ENCODE data around the gene ROBO2. TPM values are rescaled to one million over a fixed set of nuclear protein-coding genes. Genes with fewer than 3 reads are reported as not detected.

ROBO2 gene
- total and polyA plus RNA-seq, 2 experiments from 2014 or later: 1.5 to 7.8 TPM

DNA sequence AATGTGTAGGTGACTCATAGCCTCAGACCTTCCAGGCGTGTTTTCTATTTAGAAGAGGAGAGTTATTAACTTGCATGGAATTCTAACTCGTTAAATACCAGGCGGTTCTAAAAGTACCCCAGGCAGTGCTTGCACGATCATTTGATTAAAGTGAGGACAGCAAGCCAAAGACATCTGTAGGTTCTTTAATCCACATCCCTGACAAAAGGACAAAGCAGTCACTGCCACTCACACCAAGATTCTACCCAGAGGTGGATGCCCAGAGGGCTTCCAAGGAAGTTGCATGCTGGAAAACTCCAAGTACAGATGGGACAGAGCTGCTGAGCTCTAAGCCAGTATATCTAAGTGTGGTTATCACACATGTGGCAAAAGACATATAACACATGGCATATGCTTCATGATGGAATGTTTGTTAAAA is 372.1 kb downstream of the ROBO2 start:
- TF ChIP-seq, protein P1, sequence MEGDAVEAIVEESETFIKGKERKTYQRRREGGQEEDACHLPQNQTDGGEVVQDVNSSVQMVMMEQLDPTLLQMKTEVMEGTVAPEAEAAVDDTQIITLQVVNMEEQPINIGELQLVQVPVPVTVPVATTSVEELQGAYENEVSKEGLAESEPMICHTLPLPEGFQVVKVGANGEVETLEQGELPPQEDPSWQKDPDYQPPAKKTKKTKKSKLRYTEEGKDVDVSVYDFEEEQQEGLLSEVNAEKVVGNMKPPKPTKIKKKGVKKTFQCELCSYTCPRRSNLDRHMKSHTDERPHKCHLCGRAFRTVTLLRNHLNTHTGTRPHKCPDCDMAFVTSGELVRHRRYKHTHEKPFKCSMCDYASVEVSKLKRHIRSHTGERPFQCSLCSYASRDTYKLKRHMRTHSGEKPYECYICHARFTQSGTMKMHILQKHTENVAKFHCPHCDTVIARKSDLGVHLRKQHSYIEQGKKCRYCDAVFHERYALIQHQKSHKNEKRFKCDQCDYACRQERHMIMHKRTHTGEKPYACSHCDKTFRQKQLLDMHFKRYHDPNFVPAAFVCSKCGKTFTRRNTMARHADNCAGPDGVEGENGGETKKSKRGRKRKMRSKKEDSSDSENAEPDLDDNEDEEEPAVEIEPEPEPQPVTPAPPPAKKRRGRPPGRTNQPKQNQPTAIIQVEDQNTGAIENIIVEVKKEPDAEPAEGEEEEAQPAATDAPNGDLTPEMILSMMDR (conservative IDR thresholded peaks at IDR 0.05; ENCODE audit: low read depth in 2 of 2): no peak
- TF ChIP-seq EZH2 (IDR thresholded peaks at IDR 0.05; ENCODE audit: low read depth, unreplicated experiment) (no peak), EZH2phosphoT487 (IDR thresholded peaks at IDR 0.05; ENCODE audit: unreplicated experiment) (no peak), ETS1 (IDR thresholded peaks at IDR 0.05) (no peak), ZNF114 (CRISPR knock-in tag; IDR thresholded peaks at IDR 0.05) (no peak), ZNF462 (CRISPR knock-in tag; IDR thresholded peaks at IDR 0.05) (no peak), NANOG (IDR thresholded peaks at IDR 0.05; ENCODE audit: borderline replicate concordance) (no peak), JUNB (IDR thresholded peaks at IDR 0.05; ENCODE audit: unreplicated experiment) (no peak), CREB1 (CRISPR knock-in tag; IDR thresholded peaks at IDR 0.05; ENCODE audit: low read depth) (no peak), STAT1 (IDR thresholded peaks at IDR 0.05; ENCODE audit: unreplicated experiment) (no peak), POLR2AphosphoS5 (IDR thresholded peaks at IDR 0.05; ENCODE audit: low read depth) (no peak), ZNF331 (CRISPR knock-in tag; IDR thresholded peaks at IDR 0.05; ENCODE audit: low read depth) (no peak)
- TF ChIP-seq, protein P2, sequence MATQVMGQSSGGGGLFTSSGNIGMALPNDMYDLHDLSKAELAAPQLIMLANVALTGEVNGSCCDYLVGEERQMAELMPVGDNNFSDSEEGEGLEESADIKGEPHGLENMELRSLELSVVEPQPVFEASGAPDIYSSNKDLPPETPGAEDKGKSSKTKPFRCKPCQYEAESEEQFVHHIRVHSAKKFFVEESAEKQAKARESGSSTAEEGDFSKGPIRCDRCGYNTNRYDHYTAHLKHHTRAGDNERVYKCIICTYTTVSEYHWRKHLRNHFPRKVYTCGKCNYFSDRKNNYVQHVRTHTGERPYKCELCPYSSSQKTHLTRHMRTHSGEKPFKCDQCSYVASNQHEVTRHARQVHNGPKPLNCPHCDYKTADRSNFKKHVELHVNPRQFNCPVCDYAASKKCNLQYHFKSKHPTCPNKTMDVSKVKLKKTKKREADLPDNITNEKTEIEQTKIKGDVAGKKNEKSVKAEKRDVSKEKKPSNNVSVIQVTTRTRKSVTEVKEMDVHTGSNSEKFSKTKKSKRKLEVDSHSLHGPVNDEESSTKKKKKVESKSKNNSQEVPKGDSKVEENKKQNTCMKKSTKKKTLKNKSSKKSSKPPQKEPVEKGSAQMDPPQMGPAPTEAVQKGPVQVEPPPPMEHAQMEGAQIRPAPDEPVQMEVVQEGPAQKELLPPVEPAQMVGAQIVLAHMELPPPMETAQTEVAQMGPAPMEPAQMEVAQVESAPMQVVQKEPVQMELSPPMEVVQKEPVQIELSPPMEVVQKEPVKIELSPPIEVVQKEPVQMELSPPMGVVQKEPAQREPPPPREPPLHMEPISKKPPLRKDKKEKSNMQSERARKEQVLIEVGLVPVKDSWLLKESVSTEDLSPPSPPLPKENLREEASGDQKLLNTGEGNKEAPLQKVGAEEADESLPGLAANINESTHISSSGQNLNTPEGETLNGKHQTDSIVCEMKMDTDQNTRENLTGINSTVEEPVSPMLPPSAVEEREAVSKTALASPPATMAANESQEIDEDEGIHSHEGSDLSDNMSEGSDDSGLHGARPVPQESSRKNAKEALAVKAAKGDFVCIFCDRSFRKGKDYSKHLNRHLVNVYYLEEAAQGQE (IDR thresholded peaks at IDR 0.05; ENCODE audit: unreplicated experiment): no peak
- 0 out of 2 replicates have a peak, but pooled peaks cover 6% of the 10 kb centered on the region for H3K9me2 ChIP-seq (ENCODE audit: insufficient read depth)
- H4K20me1 ChIP-seq (replicated peaks; ENCODE audit: insufficient read depth): no peaks in the 10 kb centered on the region
- H2AFZ ChIP-seq: no peak overlapping the region
- H3K27ac Mint-ChIP-seq: no peak overlapping the region
- no peaks in the 10 kb centered on the region for H3K27me3 Mint-ChIP-seq (ENCODE audit: insufficient read depth, low read depth, poor library complexity)
- H3K4me3 Mint-ChIP-seq: no peak overlapping the region
- peaks cover 12% of the 10 kb centered on the region for H3K36me3 Mint-ChIP-seq (ENCODE audit: low read depth)
- no peak overlapping the region for H3K4me3 ChIP-seq
- H3K27ac ChIP-seq (ENCODE audit: low read depth): no peak overlapping the region
- H3K4me1 ChIP-seq (ENCODE audit: insufficient read depth): no peaks in the 10 kb centered on the region
- no peaks in the 10 kb centered on the region for H3K79me2 ChIP-seq (replicated peaks; ENCODE audit: insufficient read depth)
- ATAC-seq (no peak), DNase-seq (ENCODE audit: low spot score) (no peak)
- H3F3A ChIP-seq (replicated peaks; ENCODE audit: low read depth): no peaks in the 10 kb centered on the region
- H3K4me1 Mint-ChIP-seq: no peaks in the 10 kb centered on the region
- no peaks in the 10 kb centered on the region for H3K36me3 ChIP-seq (ENCODE audit: insufficient read depth)
- H3K4me2 ChIP-seq: no peak overlapping the region
- no peaks in the 10 kb centered on the region for H3K27me3 ChIP-seq (ENCODE audit: insufficient read depth)
- peaks cover 15% of the 10 kb centered on the region; the same call in 2 of the 3 replicates for H3K9me3 Mint-ChIP-seq
